ENCODE data around the gene ADARB2. TPM values are rescaled to one million over a fixed set of nuclear protein-coding genes. Genes with fewer than 3 reads are reported as not detected.

ADARB2 gene
- total and polyA plus RNA-seq, 11 donors: 0.07 to 1.2 (median 0.28) TPM; not detected in 4

GRCh38 chr10:1504940-1505339, 232.4 kb downstream of the ADARB2 start:
- H3K4me1 ChIP-seq: no peaks in the 10 kb centered on the region
- intact Hi-C loops (cut with DNase I): no loop called here
- no peak for ATAC-seq
- H3K36me3 ChIP-seq: no peaks in the 10 kb centered on the region
- WGBS, 4 donors: 90 to 92% (median 91%) methylated on average over 8 of the region's 8 CpGs
- H3K9me3 ChIP-seq: peaks cover 0 to under 1% (median 0%) of the 10 kb centered on the region in 12 donors
- DNase-seq: no peak
- H3K4me3 ChIP-seq: no peak overlapping the region
- TF ChIP-seq POLR2A (IDR thresholded peaks at IDR 0.05) (no peak), CTCF (IDR thresholded peaks at IDR 0.05) (no peak)
- no peaks in the 10 kb centered on the region for H3K27me3 ChIP-seq
- no peak overlapping the region for H3K27ac ChIP-seq

- intact Hi-C loops (cut with DNase I): no loop called here
- WGBS, 4 donors: 84 to 92% (median 91%) methylated on average over 15 of the region's 15 CpGs
- H3K36me3 ChIP-seq: no peaks in the 10 kb centered on the region
- H3K4me3 ChIP-seq: no peak overlapping the region
- DNase-seq: peak in 1 of 5 donors; percentile 19
- no peaks in the 10 kb centered on the region for H3K27me3 ChIP-seq
- TF ChIP-seq POLR2A (IDR thresholded peaks at IDR 0.05): no peak
- TF ChIP-seq CTCF (IDR thresholded peaks at IDR 0.05): no peak
- peaks cover 0 to 7% (median 0%) of the 10 kb centered on the region in 12 donors for H3K9me3 ChIP-seq
- no peak overlapping the region for H3K27ac ChIP-seq
- ATAC-seq: no peak
- H3K4me1 ChIP-seq: no peaks in the 10 kb centered on the region
Observed at GRCh38 chr10:1504286-1504685, 233.0 kb downstream of the ADARB2 start.

GRCh38 chr10:1502451-1502850, 234.9 kb downstream of the ADARB2 start:
- Histone ChIP-seq H3K27ac (no peak overlapping the region), H3K27me3 (no peaks in the 10 kb centered on the region), H3K36me3 (no peaks in the 10 kb centered on the region), H3K4me1 (no peaks in the 10 kb centered on the region), H3K9me3 (peaks cover 0 to 13% (median 0%) of the 10 kb centered on the region in 12 donors), H3K4me3 (no peak overlapping the region)
- TF ChIP-seq POLR2A (IDR thresholded peaks at IDR 0.05): no peak
- no peak for TF ChIP-seq CTCF (IDR thresholded peaks at IDR 0.05)
- intact Hi-C loops (cut with DNase I): no loop called here
- 74 to 88% (median 80%) methylated on average over 5 of the region's 5 CpGs for WGBS, 4 donors
- ATAC-seq (no peak), DNase-seq (no peak)

- DNase-seq: no peak
- intact Hi-C loops (cut with DNase I): no loop called here
- Histone ChIP-seq H3K27ac (no peak overlapping the region), H3K9me3 (peaks cover 0 to 13% (median 0%) of the 10 kb centered on the region in 12 donors), H3K4me1 (no peaks in the 10 kb centered on the region), H3K4me3 (no peak overlapping the region), H3K36me3 (no peaks in the 10 kb centered on the region), H3K27me3 (no peaks in the 10 kb centered on the region)
- no peak for ATAC-seq
- WGBS, 4 donors: 81 to 83% (median 82%) methylated on average over 3 of the region's 3 CpGs
- TF ChIP-seq CTCF (IDR thresholded peaks at IDR 0.05) (no peak), POLR2A (IDR thresholded peaks at IDR 0.05) (no peak)
Observed at GRCh38 chr10:1499359-1499957, 237.9 kb downstream of the ADARB2 start.
